ENCODE results near the gene GAS7.

- TF ChIP-seq ZNF23 (CRISPR knock-in tag; IDR thresholded peaks at IDR 0.05) = no peak
- no peak for TF ChIP-seq FOXM1 (IDR thresholded peaks at IDR 0.05; ENCODE audit: low read depth)
- no peak for TF ChIP-seq FOXM1 (CRISPR knock-in tag; IDR thresholded peaks at IDR 0.05; ENCODE audit: low read depth)
- no peak for TF ChIP-seq SMAD3 (CRISPR knock-in tag; conservative IDR thresholded peaks at IDR 0.05)
- TF ChIP-seq STAT5A (IDR thresholded peaks at IDR 0.05; ENCODE audit: borderline replicate concordance, low read length) = no peak
- no peak for TF ChIP-seq BRF1 (IDR thresholded peaks at IDR 0.05; ENCODE audit: borderline replicate concordance, extremely low read depth, insufficient read length)
- TF ChIP-seq CTCF (IDR thresholded peaks at IDR 0.05 in 2 of 3, conservative IDR thresholded peaks at IDR 0.05 in 1 of 3; ENCODE audit: insufficient read depth in 2 of 3, low read depth in 1 of 3, low read length in 3 of 3) = no peak
- no peak for TF ChIP-seq NR0B1 (IDR thresholded peaks at IDR 0.05; ENCODE audit: partially characterized antibody)
- TF ChIP-seq CEBPB (tag; IDR thresholded peaks at IDR 0.05) = no peak
- no peak for TF ChIP-seq TAF1 (IDR thresholded peaks at IDR 0.05; ENCODE audit: control insufficient read depth, extremely low read depth, insufficient read depth, low read length, severe bottlenecking)
- TF ChIP-seq ZNF740 (CRISPR knock-in tag; IDR thresholded peaks at IDR 0.05) = no peak
- TF ChIP-seq ZNF740 (tag; IDR thresholded peaks at IDR 0.05) = no peak
- no peak for TF ChIP-seq POLR2AphosphoS5 (IDR thresholded peaks at IDR 0.05; ENCODE audit: control insufficient read depth, insufficient read depth, low read depth, low read length)
Observed at GRCh38 chr17:9865586-9865985, 332.8 kb downstream of the GAS7 start.
